Measurements from ENCODE around the gene PHACTR1.

- TF ChIP-seq, protein P1, sequence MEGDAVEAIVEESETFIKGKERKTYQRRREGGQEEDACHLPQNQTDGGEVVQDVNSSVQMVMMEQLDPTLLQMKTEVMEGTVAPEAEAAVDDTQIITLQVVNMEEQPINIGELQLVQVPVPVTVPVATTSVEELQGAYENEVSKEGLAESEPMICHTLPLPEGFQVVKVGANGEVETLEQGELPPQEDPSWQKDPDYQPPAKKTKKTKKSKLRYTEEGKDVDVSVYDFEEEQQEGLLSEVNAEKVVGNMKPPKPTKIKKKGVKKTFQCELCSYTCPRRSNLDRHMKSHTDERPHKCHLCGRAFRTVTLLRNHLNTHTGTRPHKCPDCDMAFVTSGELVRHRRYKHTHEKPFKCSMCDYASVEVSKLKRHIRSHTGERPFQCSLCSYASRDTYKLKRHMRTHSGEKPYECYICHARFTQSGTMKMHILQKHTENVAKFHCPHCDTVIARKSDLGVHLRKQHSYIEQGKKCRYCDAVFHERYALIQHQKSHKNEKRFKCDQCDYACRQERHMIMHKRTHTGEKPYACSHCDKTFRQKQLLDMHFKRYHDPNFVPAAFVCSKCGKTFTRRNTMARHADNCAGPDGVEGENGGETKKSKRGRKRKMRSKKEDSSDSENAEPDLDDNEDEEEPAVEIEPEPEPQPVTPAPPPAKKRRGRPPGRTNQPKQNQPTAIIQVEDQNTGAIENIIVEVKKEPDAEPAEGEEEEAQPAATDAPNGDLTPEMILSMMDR (conservative IDR thresholded peaks at IDR 0.05 in 1 of 2, IDR thresholded peaks at IDR 0.05 in 1 of 2; ENCODE audit: extremely low read depth in 1 of 2, insufficient read depth in 1 of 2, low read depth in 1 of 2, low read length in 2 of 2): no peak
- TF ChIP-seq EZH2 (IDR thresholded peaks at IDR 0.05; ENCODE audit: borderline replicate concordance, low read length): no peak
These were observed 356.2 kb downstream of the PHACTR1 start for GRCh38 chr6:13072686-13073347.
